ENCODE results near the gene EIF1AX.

- TF ChIP-seq POLR2A (IDR thresholded peaks at IDR 0.05; ENCODE audit: low read depth) (no peak), CTCF (IDR thresholded peaks at IDR 0.05) (no peak)
Observed at GRCh38 chrX:20173313-20173712, 31.7 kb upstream of the EIF1AX start.

All from esophagus muscularis mucosa (tissue), 3 donors.